ENCODE results near the gene DOK6. TPM values are rescaled to one million over a fixed set of nuclear protein-coding genes. Genes with fewer than 3 reads are reported as not detected.

Gene DOK6
- total and polyA plus RNA-seq, 8 donors: 0.15 to 1.3 (median 0.33) TPM

- no peak for TF ChIP-seq CTCF (IDR thresholded peaks at IDR 0.05)
- FAIRE-seq: no peak
- 83 to 85% methylated on average over 1 of the region's 1 CpG for WGBS, 2 donors
Observed at GRCh38 chr18:69622961-69623360, 222.3 kb downstream of the DOK6 start.

GRCh38 chr18:69626171-69626570, 225.5 kb downstream of the DOK6 start:
- intact Hi-C loops (cut with DNase I): no loop called here
- Histone ChIP-seq H3K4me3 (no peak overlapping the region), H3K27me3 (no peaks in the 10 kb centered on the region), H3K4me1 (no peaks in the 10 kb centered on the region), H3K9me3 (no peaks in the 10 kb centered on the region), H3K27ac (no peak overlapping the region), H3K36me3 (no peaks in the 10 kb centered on the region)
- FAIRE-seq (no peak), ATAC-seq (no peak), DNase-seq (no peak)
- TF ChIP-seq CTCF (IDR thresholded peaks at IDR 0.05): no peak
- WGBS, 2 donors: 39 to 49% methylated on average over 3 of the region's 3 CpGs

More at GRCh38 chr18:69622961-69623360, 222.3 kb downstream of the DOK6 start:
- Histone ChIP-seq H3K4me1 (no peaks in the 10 kb centered on the region), H3K27ac (no peak overlapping the region), H3K9me3 (no peaks in the 10 kb centered on the region), H3K36me3 (no peaks in the 10 kb centered on the region), H3K27me3 (no peaks in the 10 kb centered on the region), H3K4me3 (no peak overlapping the region)
- DNase-seq (no peak), ATAC-seq (no peak)
- intact Hi-C loops (cut with DNase I): no loop called here

- Histone ChIP-seq H3K27me3 (no peaks in the 10 kb centered on the region), H3K9me3 (no peaks in the 10 kb centered on the region), H3K36me3 (no peaks in the 10 kb centered on the region), H3K4me1 (no peaks in the 10 kb centered on the region), H3K27ac (no peak overlapping the region), H3K4me3 (no peak overlapping the region)
- no peak for TF ChIP-seq CTCF (IDR thresholded peaks at IDR 0.05)
- 75 to 78% methylated on average over 4 of the region's 4 CpGs for WGBS, 2 donors
- no peak for DNase-seq
- no peak for FAIRE-seq
- intact Hi-C loops (cut with DNase I): no loop called here
- no peak for ATAC-seq
Observed at GRCh38 chr18:69626643-69627242, 226.1 kb downstream of the DOK6 start.

GRCh38 chr18:69628774-69629359, 228.2 kb downstream of the DOK6 start:
- DNase-seq (no peak), FAIRE-seq (no peak), ATAC-seq (no peak)
- 34 to 44% methylated on average over 2 of the region's 2 CpGs for WGBS, 2 donors
- Histone ChIP-seq H3K36me3 (no peaks in the 10 kb centered on the region), H3K27ac (no peak overlapping the region), H3K4me1 (no peaks in the 10 kb centered on the region), H3K27me3 (no peaks in the 10 kb centered on the region), H3K4me3 (no peak overlapping the region), H3K9me3 (no peaks in the 10 kb centered on the region)
- intact Hi-C loops (cut with DNase I): no loop called here
- no peak for TF ChIP-seq CTCF (IDR thresholded peaks at IDR 0.05)

- no peak for ATAC-seq
- no peak overlapping the region for H3K4me3 ChIP-seq
- H3K4me1 ChIP-seq: no peaks in the 10 kb centered on the region
- H3K36me3 ChIP-seq: no peaks in the 10 kb centered on the region
- WGBS, 2 donors: 23 to 46% methylated on average over 3 of the region's 3 CpGs
- H3K27me3 ChIP-seq: no peaks in the 10 kb centered on the region
- no peak for FAIRE-seq
- intact Hi-C loops (cut with DNase I): no loop called here
- H3K27ac ChIP-seq: no peak overlapping the region
- no peak for TF ChIP-seq CTCF (IDR thresholded peaks at IDR 0.05)
- no peak for DNase-seq
- no peaks in the 10 kb centered on the region for H3K9me3 ChIP-seq
Observed at GRCh38 chr18:69631281-69631680, 230.6 kb downstream of the DOK6 start.
